Skin of body (tissue), 2 donors: ENCODE results near the gene GRK6. TPM values are rescaled to one million over a fixed set of nuclear protein-coding genes. Genes with fewer than 3 reads are reported as not detected.

Experiments
- DNase-seq: peaks from one replicate; lab custom pipeline; 2025; lab: John Stamatoyannopoulos, UW
- total RNA-seq: library from RNA; depleted of rRNA; stranded (reverse); fragments of >200 nt; gene quantifications from one replicate; pipeline ENCODE4 v1.2.3, GENCODE V29; 2014

The GRK6 gene
- total RNA-seq, 1 donor from 2014 or later, result 23.8 TPM

DNA sequence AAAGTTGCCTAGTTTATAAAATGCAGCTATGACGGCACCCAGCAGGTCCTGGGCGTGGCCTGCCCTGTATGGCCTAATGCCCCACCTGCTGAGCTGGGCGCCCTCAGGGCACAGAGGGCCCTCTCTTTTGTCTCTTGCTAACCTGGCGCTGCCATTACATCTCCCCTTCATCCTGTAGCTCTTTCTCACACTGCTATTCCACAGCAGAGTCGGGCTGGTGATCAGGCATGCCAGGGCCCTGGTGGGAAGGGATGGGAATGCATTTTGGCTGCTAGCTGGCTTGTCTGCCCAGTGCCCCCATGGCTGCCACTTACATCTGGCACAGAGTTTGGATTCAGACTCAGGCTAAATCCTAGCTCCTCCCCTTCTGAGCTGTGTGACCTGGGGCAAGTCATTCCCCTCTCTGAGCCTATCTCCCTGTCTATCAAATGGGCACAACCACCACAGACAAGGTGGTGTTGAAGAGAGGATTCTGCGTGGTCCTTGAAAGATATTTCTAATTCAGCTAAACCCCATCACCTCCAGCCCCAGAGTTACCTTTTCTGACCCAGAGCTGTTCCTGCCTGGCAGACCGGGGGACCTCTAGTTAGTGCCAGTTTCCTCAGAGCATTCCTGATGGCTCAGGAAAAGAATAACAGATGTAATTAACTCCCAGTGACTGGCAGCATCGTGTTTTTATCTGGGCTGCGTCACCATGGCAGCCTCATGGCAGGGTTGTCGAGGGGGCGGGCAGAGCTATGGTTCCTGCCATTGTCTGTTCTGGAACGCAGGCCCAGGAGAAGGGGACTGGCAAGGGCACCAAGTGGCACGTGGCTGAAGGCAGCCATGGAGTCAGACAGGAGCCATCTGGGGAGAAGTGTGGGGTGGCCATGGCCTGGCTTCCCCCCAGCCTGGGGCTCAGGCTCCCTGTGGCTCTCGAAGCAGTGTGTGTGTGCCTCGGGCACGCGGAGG lies 26.5 kb downstream of the GRK6 start:
- no peak for DNase-seq

DNA sequence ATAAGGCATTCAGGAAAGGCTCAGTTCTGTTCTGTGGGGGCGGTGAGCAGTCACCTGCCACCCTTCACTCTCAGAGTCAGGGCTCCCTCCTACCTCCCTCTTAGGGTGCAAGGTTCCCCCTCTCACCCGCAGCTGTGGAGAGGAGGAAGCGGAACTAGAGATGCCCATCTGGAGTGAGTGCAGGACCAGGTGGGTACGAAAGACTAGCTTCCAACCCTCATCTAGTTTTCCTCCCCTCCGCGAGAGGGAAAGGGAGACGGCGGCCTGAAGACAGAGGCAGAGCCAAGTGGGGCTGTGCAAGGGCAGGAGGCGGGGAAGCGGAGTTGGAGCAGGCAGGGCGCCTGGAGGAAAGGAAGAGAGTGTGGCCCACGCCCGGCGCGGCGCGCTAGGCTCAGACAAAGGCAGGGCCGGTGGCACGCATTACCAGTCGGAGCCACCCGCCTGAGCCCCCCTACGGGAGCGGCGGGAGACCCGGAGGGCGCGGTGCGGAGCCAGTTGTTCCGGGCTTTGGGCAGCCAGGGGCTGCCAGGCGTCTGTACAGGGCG lies 27.4 kb downstream of the GRK6 start:
- DNase-seq, result peak; percentile 42

DNA sequence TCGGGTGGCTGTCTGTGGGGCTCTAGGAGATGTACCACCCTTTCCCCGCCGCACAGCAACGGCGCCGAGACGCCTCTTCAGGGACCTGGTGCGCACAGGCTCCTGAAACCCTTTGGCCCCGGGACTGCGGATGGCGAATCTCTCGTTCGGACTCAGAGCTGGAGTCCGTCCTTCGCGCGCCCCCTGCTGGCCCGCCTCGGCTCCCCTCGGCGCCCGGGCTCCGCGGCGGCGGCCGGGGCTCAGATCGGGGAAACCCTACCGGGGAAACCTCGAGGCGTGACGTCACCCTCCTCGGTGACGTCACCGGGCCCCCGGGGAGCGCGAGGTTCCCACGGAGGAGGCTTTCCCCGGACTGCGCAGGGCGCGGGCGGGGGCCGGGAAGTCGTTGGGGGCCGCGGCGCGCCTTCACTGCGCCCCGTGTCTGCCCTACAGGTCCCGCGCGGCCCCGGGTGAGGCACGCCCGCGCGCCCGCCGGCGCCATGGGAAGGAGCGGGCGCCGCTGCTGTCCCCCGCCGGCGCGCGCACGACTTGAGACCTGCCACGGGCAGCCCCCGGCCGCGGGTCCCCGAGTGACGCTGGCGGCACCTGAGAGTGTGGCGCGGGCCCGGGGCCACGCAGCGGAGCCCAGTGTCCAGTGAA lies 28.0 kb downstream of the GRK6 start:
- DNase-seq, result peak; percentile 72

DNA sequence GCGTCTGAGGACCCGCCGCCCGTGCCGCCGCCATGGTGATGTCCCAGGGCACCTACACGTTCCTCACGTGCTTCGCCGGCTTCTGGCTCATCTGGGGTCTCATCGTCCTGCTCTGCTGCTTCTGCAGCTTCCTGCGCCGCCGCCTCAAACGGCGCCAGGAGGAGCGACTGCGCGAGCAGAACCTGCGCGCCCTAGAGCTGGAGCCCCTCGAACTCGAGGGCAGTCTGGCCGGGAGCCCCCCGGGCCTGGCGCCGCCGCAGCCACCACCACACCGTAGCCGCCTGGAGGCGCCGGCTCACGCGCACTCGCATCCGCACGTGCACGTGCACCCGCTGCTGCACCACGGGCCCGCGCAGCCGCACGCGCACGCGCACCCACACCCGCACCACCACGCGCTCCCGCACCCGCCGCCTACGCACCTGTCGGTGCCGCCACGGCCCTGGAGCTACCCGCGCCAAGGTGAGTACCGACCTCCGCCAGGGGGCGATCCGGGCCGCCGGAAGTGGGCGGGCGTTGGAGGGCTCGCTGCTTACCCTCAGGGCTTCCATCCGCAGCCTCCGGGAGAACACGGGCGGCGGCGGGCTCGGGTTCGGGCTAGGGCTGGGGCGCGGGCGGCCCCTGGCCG lies 28.7 kb downstream of the GRK6 start:
- peak; percentile 36 for DNase-seq

DNA sequence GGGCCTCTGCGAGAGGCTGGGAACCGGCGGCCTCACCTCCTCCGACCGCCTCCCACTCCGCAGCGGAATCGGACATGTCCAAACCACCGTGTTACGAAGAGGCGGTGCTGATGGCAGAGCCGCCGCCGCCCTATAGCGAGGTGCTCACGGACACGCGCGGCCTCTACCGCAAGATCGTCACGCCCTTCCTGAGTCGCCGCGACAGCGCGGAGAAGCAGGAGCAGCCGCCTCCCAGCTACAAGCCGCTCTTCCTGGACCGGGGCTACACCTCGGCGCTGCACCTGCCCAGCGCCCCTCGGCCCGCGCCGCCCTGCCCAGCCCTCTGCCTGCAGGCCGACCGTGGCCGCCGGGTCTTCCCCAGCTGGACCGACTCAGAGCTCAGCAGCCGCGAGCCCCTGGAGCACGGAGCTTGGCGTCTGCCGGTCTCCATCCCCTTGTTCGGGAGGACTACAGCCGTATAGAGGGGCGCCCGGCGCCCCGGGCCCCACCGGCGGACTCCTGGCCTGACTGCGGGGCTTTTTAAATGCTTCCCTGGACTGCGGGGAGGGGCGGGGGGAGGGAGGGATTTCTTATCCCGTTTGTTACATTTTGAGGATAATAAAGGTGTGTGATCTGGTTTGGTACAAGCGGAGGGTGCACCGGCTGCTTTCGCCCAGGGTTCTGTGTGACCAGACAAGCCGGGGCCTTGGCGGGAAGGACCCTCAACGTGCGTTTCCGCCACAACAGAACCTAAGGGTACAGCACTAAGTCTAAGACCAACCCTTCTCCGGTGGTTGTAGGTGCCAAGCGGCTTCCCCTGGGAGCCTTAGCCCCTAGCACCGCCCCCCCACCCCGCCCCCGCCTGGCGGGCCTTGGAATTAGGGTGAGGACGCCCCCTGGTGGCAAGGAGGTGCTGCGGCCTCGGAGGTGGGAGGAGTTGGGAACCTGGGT lies 29.4 kb downstream of the GRK6 start:
- DNase-seq, result peak; percentile 81

DNA sequence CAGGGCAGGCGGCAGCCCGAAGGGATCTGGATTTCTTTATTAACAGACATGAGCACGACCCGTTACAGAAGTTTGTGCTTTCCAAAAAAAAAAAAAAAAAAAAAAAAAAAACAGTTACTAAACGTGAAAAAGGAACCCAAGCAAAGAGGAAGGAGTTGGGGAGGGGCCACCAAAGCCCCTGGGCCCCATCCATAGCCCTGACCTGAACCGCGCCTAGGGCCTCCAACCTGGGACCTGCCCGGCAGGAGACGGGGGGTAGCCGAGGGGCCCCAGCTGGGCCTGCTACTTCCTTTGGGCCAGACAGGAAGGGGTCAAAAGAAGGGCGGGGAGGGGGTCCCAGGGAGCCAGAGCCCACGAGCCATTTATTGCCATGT lies 30.1 kb downstream of the GRK6 start:
- DNase-seq, result no peak

DNA sequence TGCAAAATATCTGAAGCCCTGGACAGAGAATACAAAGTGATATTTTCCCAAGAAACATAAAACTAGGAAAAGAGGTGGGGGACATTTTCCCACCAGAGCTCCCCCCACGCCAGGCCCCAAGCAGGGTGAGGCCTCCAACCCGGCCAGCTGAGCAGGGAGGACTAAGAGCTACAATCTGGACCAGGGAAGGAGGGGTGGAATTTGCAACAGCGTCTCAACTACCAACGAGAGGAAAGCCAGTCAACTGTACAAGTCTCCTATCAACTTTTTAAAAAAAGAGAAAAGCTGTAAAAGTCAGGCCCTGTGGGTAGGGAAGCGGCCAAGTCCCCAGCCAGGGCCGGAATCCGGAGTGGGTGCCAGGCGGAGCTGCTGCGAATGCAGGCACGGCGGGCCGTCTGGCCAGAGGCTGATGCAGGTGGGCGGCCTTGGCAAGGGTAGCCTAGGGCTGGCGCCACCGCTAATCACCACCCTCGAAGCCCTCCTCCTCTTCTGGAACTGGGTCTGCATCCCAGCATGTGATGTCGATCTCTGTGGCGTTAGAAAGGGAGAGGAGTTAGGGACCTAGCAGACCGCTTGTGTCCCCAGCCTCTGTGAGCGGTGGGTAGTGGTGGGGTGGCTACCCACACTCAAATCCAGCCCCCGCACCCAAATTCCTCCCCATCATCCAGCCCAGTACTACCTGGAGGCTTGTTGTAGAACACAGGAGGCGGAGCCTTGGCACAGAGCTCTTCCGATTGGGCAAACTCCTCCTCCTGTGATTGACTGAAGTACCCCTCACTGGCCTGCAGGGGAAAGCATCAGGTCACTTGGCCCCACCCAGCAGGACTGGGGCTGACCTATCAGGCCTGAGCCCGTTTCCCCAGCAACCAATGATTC lies 30.7 kb downstream of the GRK6 start:
- peak; percentile 81 for DNase-seq

DNA sequence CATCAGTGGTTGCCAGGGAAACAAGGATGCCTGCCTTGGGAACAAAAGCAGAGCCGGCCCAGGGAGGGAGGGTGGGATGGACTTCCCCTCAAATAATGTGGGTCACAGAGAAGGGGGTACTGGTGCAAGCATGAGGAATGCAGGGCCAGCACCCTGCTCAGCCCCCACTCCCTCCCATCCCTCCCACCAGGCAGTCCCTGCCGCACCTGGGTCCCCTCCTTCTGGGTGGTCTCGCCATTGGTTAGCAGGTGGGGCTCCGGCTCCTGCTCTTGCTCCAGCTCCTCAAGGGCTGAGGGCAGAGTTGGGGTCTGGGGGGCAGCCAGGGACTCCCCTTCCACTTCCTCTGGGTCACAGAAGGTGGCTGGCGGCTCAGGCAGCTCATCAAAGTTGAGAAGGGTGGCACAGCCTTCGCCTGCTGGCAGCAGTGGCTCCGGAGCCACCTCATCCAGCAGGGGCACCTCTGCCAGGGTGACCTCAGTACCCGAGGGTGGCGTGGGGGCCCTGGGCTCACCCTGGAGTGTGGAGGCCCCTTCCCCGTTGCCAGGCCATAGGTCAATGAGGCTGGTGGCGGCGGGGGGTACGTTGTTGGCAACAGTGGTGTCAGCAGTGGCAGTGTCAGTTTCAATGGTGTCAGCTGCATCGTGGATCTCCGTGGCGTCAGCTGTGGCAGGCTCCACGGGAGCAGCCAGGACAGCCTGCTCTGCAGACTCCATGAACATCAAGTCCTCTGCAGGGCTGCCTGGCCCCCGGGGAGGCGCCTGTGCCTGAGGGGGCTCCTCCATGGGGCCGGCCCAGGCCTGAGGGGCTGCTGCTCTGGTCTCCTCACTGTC lies 31.6 kb downstream of the GRK6 start:
- no peak for DNase-seq

DNA sequence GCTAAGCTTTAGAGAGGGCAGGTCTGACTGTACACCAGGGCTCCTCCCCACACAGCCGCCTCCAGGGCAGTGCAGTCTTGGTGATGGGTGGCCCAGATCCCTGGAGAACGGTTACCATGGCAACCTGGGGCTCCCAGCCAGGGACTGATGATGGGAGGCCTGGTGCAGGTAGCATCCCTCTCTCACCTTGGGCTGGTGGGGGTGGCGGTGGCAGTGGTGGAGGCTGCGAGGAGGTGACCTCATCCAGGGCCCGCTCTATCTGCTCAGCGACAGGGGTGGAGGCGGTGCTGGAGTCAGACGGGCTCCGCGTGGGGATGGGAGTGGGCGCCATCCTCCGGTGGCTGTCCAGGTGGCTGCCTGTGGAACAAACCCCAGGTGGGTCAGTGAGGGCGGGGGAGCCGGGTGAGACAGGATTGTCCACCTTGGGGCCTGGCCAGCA lies 32.5 kb downstream of the GRK6 start:
- no peak for DNase-seq

DNA sequence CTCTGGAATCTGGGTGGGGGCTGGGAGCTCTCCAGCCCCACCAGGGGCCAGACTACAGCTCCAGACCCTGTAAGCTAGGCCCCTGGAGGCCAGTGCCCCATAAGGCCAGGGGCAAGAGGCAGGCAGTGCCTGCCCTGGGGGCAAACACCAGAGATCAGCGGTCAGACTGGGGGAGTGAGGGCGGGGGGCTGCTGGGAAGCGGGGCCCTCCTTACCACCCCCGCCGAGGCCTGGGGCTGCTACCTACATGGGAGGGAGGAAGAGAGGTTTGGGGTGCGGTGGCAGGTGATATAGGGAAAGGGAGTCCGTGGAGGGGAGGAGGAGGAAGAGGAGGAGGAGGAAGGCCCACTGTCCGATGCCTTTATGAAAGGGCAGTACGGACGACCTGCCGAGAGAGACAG lies 32.9 kb downstream of the GRK6 start:
- DNase-seq, result no peak

DNA sequence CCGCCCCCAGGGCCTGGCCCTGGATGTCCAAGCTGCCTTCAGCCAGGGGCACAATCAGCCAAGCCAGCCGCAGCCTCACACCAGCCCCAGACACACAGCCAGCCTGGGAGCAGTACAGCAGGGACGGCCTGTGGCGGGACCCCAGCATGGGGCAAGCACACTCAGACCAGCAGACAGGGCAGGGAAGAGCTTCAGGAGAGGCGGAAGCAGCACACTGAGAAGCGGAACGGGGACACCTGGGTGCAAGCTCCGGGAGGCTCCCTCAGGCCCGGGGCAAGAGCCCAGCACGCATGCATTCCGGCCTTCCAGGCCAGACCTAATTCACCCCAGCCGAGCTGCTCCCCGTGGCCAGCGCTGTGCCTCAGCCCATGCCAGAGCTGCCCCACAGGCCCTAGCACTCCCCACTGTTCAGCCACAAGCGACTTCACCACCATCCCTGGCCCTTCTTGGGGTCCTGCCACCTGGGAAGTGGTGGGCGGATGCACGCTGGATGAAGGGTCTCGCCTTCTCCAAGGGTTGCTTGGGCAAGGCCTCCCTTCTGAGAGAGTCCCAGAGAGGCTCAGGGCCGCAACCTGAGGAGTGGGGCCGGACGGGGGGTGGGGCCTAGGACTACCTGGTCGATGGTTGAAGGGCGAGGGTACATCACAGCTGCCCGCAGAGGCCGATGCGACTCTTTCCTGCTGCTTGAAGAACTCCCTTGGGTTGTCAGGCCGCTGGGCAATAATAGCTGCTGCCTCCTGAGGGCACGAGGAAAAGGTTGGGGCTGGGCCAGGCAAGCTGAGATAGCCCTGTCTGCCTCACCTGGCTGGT lies 33.5 kb downstream of the GRK6 start:
- DNase-seq, result no peak

DNA sequence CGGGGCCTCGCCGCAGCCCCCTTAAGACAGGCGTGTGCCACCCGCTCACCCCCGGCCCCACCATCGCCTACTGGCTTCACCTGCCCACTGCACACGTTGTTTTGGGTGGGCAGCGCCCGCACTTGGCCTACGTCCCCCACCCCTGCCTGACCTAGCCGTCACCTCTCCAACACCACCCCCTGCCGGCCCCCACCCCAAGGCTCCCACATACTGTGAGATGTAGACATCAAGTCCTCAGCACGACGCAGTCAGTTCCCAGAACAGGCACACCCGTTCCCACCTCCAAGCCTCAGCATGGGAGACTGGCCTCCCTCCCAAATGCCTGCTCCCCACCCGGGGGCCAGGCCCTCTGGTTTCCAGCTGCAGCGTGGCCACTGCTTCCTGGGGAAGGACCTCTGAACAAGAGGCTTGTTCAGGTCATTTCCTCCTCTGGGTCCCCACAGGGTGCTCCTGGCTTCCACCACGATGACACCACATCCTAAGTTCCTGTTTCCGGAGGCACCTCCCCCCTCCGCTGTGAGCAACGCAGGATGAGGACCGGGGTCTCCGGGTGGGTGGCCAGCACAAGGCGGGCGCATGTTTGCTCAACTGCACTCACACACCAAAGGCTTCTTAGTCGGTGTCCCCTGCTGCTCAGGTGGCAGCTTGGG lies 35.7 kb downstream of the GRK6 start:
- no peak for DNase-seq

DNA sequence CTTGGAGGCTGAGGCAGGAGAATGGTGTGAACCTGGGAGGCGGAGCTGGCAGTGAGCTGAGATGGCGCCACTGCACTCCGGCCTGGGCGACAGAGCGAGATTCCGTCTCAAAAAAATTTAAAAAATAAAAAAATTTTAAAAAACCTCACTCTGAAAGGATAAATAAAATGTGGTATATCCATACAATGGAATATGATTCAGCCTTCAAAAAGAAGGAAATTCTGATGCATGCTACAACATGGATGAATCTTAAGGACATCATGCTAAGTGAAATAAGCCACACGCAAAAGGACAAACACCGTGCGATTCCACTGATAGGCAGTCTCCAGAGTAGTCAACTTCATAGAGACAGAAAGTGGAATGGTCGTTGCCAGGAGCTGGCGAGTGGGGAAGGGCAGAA lies 38.6 kb downstream of the GRK6 start:
- no peak for DNase-seq

DNA sequence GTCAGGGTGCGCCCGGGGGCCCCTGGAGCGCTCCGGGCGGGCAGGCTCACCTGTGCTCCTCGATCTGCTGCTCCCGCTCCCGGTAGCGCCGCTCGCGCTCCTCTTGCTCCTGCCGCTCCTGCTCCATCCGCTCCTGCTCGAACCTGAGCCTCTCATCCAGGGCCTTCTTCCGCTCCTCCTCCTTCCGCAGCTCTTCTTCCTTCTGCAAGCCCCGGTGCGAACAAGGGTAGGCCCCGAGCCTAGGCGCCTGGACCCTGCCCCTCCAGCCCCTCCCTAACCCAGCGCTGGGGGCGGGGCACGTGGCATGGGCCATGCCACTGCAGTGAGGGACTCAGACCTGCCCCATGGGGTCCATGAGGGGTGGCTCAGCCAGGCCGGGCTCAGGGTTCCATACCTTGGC lies 40.4 kb downstream of the GRK6 start:
- no peak for DNase-seq

DNA sequence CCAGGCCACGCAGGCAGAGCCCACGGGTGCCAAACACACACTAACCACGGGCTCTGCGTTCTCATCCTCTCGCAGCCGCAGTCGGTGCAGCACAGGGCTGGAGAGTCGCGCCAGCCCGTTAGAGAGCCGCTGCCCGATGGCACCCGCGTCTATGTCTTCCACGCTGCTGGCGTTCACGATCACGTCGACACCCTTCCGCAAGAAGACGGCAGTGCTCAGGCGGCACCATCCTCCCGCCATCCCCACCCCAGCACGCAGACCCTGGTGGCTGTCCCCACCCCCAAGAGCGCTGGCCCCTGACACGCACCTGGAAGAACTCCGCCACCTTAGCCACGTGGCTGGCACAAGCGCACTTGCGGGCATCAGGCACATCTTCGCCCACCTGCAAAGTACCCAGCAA lies 41.0 kb downstream of the GRK6 start:
- DNase-seq, result no peak

DNA sequence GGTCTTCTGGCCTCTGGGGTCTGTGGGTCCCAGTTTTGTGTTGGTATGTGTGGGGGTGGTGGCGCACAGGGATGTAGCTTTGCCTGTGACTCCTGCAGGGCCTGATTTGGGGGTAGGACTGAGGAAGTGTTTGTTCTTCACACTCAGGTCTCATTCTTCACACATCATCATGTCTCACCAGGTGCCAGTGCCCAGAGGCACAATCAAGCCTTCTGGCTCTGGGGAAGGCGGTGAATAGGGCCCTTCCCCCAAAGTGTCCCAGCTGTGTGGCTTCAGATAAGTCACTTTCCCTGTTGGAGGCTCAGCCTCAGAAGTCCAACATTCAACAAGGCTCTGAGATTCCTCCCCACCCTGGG lies 41.8 kb downstream of the GRK6 start:
- no peak for DNase-seq

DNA sequence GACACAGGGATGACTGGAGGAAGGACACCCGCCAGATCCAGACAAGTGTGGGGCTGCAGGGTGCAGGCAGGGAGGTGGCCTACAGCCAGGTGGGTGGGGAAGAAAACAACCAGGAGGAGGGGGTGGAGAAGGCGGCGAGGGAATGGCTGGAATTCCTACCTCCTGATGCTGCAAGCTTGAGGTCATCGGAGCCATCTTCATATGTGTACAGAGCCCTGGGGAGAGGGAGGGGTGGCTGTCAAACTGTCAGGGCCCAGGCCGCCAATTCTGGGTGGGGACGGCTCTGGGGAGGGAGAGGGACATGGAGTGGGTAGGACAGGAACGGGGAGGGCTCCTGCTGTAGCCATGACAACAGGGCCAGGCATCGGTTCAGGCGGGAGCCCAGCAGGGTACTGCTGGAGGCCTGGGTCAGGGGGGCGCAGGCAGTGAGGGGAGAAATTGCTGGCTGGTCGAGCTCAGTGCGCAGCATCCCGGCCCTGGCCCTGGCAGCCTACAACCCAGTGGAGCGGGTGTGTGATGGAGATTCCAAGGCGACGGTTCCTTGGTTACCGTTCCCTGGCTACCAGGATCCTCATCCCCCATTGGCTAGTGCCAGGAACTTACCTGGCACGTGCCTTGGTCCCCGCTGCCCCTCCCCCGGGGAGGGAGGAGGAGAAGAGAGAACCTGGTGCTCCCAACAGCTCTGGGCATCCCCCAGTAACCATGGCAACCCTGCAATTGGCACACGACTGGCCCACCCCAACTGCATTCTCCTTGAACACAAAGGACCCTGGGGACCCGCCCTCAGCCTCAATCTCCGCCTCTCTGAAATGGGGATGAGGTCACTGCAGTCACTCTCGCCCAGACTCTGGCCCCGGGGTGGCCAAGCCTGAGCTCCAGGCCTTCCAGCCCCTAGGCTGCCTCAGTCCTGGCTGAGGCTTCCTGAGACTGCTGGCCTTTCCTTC lies 42.5 kb downstream of the GRK6 start:
- peak; percentile 37 for DNase-seq
